ENCODE measurements around the gene RAB40AL.

DNA sequence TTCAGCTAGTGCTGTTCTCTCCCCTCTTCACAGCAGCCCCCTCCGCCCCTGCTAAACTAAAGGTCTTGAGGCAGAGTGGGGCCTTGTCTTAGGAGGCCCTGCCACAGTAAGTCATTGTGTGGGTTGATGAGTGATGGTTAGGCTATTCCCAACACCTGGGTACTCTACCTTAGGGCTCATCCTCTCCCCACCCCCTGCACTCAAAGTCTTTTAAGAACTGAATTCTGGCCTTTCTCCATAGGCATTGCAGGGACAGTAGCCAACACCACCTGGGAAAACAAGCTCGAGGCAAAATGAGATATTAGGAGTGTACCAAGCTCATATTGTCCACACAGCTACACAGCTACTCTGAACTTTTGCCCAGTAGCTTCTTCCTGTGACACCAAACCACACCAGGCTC lies 42.5 kb downstream of the RAB40AL start:
- TF ChIP-seq, protein P1, sequence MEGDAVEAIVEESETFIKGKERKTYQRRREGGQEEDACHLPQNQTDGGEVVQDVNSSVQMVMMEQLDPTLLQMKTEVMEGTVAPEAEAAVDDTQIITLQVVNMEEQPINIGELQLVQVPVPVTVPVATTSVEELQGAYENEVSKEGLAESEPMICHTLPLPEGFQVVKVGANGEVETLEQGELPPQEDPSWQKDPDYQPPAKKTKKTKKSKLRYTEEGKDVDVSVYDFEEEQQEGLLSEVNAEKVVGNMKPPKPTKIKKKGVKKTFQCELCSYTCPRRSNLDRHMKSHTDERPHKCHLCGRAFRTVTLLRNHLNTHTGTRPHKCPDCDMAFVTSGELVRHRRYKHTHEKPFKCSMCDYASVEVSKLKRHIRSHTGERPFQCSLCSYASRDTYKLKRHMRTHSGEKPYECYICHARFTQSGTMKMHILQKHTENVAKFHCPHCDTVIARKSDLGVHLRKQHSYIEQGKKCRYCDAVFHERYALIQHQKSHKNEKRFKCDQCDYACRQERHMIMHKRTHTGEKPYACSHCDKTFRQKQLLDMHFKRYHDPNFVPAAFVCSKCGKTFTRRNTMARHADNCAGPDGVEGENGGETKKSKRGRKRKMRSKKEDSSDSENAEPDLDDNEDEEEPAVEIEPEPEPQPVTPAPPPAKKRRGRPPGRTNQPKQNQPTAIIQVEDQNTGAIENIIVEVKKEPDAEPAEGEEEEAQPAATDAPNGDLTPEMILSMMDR (IDR thresholded peaks at IDR 0.05) = no peak
- no peak for TF ChIP-seq POLR2AphosphoS5 (IDR thresholded peaks at IDR 0.05)
- no peak for TF ChIP-seq EP300 (IDR thresholded peaks at IDR 0.05)
